Fibroblast of skin of right biceps (primary cell): Measurements from ENCODE around the gene SELENOS.

Experiments used
- DNase-seq: peaks from one replicate; pipeline ENCODE4 v3.0.0-alpha.2; 2013

Gene SELENOS

GRCh38 chr15:101250873-101251829, 26.1 kb downstream of the SELENOS start:
- peak; percentile 35 for DNase-seq

- peak; percentile 86 for DNase-seq
Measured at GRCh38 chr15:101250341-101250831, 26.9 kb downstream of the SELENOS start.

- no peak for DNase-seq
Measured at GRCh38 chr15:101248274-101248673, 29.0 kb downstream of the SELENOS start.

- no peak for DNase-seq
Measured at GRCh38 chr15:101246824-101247745, 30.2 kb downstream of the SELENOS start.

GRCh38 chr15:101246391-101246790, 30.9 kb downstream of the SELENOS start:
- no peak for DNase-seq

GRCh38 chr15:101244889-101245668, 32.2 kb downstream of the SELENOS start:
- no peak for DNase-seq

- peak; percentile 55 for DNase-seq
Measured at GRCh38 chr15:101244036-101244781, 33.1 kb downstream of the SELENOS start.

GRCh38 chr15:101243420-101243819, 33.9 kb downstream of the SELENOS start:
- no peak for DNase-seq

GRCh38 chr15:101242999-101243336, 34.3 kb downstream of the SELENOS start:
- DNase-seq = no peak

- peak; percentile 61 for DNase-seq
Measured at GRCh38 chr15:101242160-101242998, 34.9 kb downstream of the SELENOS start.

GRCh38 chr15:101240358-101240757, 36.9 kb downstream of the SELENOS start:
- no peak for DNase-seq

GRCh38 chr15:101239724-101240136, 37.6 kb downstream of the SELENOS start:
- DNase-seq = no peak

- DNase-seq = no peak
Measured at GRCh38 chr15:101237251-101237650, 40.0 kb downstream of the SELENOS start.

GRCh38 chr15:101233651-101234280, 43.5 kb downstream of the SELENOS start:
- no peak for DNase-seq

GRCh38 chr15:101232677-101233076, 44.6 kb downstream of the SELENOS start:
- DNase-seq = no peak

- no peak for DNase-seq
Measured at GRCh38 chr15:101228313-101228712, 49.0 kb downstream of the SELENOS start.

- DNase-seq = no peak
Measured at GRCh38 chr15:101225658-101226057, 51.6 kb downstream of the SELENOS start.
